ENCODE data around the gene UTP11. TPM values are rescaled to one million over a fixed set of nuclear protein-coding genes. Genes with fewer than 3 reads are reported as not detected.

The UTP11 gene
- total and polyA plus RNA-seq, 8 donors, result 24.5 to 50.2 (median 41.2) TPM

GRCh38 chr1:38064197-38064903 lies 51.8 kb downstream of the UTP11 start:
- Histone ChIP-seq H3K27ac (no peak overlapping the region), H3K4me1 (no peaks in the 10 kb centered on the region), H3K9me3 (no peaks in the 10 kb centered on the region), H3K27me3 (peaks cover 0 to 29% of the 10 kb centered on the region in 2 donors), H3K36me3 (no peaks in the 10 kb centered on the region), H3K4me3 (no peak overlapping the region)
- DNase-seq (no peak), ATAC-seq (no peak)
- no peak for TF ChIP-seq CTCF (IDR thresholded peaks at IDR 0.05)
- intact Hi-C loops (cut with DNase I), result no loop called here

GRCh38 chr1:38068220-38068979 lies 55.9 kb downstream of the UTP11 start:
- DNase-seq, result no peak
- intact Hi-C loops (cut with DNase I), result no loop called here

GRCh38 chr1:38068980-38069340 lies 56.4 kb downstream of the UTP11 start:
- DNase-seq (no peak), ATAC-seq (no peak)
- TF ChIP-seq CTCF (IDR thresholded peaks at IDR 0.05), result no peak
- intact Hi-C loops (cut with DNase I), result no loop called here
- H3K4me3 ChIP-seq, result no peak overlapping the region
- H3K27me3 ChIP-seq, result peaks cover 0 to 64% of the 10 kb centered on the region in 2 donors
- no peaks in the 10 kb centered on the region for H3K36me3 ChIP-seq
- H3K27ac ChIP-seq, result no peak overlapping the region
- no peaks in the 10 kb centered on the region for H3K9me3 ChIP-seq
- no peaks in the 10 kb centered on the region for H3K4me1 ChIP-seq

More at GRCh38 chr1:38068220-38068979, 55.9 kb downstream of the UTP11 start:
- no peaks in the 10 kb centered on the region for H3K36me3 ChIP-seq
- no peak overlapping the region for H3K27ac ChIP-seq
- no peaks in the 10 kb centered on the region for H3K9me3 ChIP-seq
- no peaks in the 10 kb centered on the region for H3K4me1 ChIP-seq
- H3K27me3 ChIP-seq, result peaks cover 0 to 64% of the 10 kb centered on the region in 2 donors
- ATAC-seq, result no peak
- TF ChIP-seq CTCF (IDR thresholded peaks at IDR 0.05), result no peak
- no peak overlapping the region for H3K4me3 ChIP-seq

- intact Hi-C loops (cut with DNase I), result no loop called here
- Histone ChIP-seq H3K36me3 (no peaks in the 10 kb centered on the region), H3K27me3 (peaks cover 0 to 78% of the 10 kb centered on the region in 2 donors), H3K9me3 (no peaks in the 10 kb centered on the region), H3K4me3 (no peak overlapping the region), H3K27ac (no peak overlapping the region), H3K4me1 (no peaks in the 10 kb centered on the region)
- TF ChIP-seq CTCF (IDR thresholded peaks at IDR 0.05), result no peak
- peak; percentile 53 for ATAC-seq
- DNase-seq, result peak in 2 of 4 donors; percentile 6 to 26
These were observed 59.0 kb downstream of the UTP11 start for GRCh38 chr1:38071312-38072256.
